Fibroblast of peridontal ligament (primary cell): ENCODE data around the gene NOC4L.

ENCODE experiments used
- DNase-seq: peaks from one replicate; pipeline ENCODE4 v3.0.0-alpha.2; 2010; ENCODE audit errors: extremely low read depth

The NOC4L gene

GRCh38 chr12:132156573-132157325 lies 12.5 kb downstream of the NOC4L start:
- no peak for DNase-seq

- no peak for DNase-seq
These were observed 13.6 kb downstream of the NOC4L start for GRCh38 chr12:132157733-132158409.

GRCh38 chr12:132158677-132159554 lies 14.7 kb downstream of the NOC4L start:
- DNase-seq, result no peak

GRCh38 chr12:132159555-132160003 lies 15.3 kb downstream of the NOC4L start:
- no peak for DNase-seq

- DNase-seq, result no peak
These were observed 15.8 kb downstream of the NOC4L start for GRCh38 chr12:132160016-132160415.

- no peak for DNase-seq
These were observed 16.4 kb downstream of the NOC4L start for GRCh38 chr12:132160601-132161035.

- DNase-seq, result no peak
These were observed 17.0 kb downstream of the NOC4L start for GRCh38 chr12:132161036-132161781.

- no peak for DNase-seq
These were observed 17.7 kb downstream of the NOC4L start for GRCh38 chr12:132161796-132162507.

- DNase-seq, result peak; percentile 92
These were observed 18.3 kb downstream of the NOC4L start for GRCh38 chr12:132162508-132163031.

GRCh38 chr12:132163041-132163910 lies 19.0 kb downstream of the NOC4L start:
- DNase-seq, result no peak

GRCh38 chr12:132163911-132164288 lies 19.6 kb downstream of the NOC4L start:
- no peak for DNase-seq

- no peak for DNase-seq
These were observed 20.2 kb downstream of the NOC4L start for GRCh38 chr12:132164426-132164825.

GRCh38 chr12:132165584-132165983 lies 21.3 kb downstream of the NOC4L start:
- no peak for DNase-seq

GRCh38 chr12:132166093-132166492 lies 21.8 kb downstream of the NOC4L start:
- DNase-seq, result no peak

GRCh38 chr12:132166801-132167591 lies 22.7 kb downstream of the NOC4L start:
- no peak for DNase-seq

GRCh38 chr12:132167611-132168310 lies 23.5 kb downstream of the NOC4L start:
- no peak for DNase-seq

GRCh38 chr12:132168311-132169031 lies 24.2 kb downstream of the NOC4L start:
- no peak for DNase-seq

GRCh38 chr12:132169376-132169775 lies 25.1 kb downstream of the NOC4L start:
- no peak for DNase-seq
